GM18520 (cell line): ENCODE results near the gene ZNF667.

Experiments used
- ATAC-seq: cut with Tn5 transposase; IDR thresholded peaks from one replicate; pipeline ENCODE4 v1.9.1; 2021; ENCODE audit not compliant: unreplicated experiment

Gene ZNF667

GRCh38 chr19:56393119-56394012 is 83.8 kb downstream of the ZNF667 start, which contains the start of gene ZNF582:
ZNF582 (minus strand) TSS chr19:56393534; CDS start chr19:56391752, 1,782 bp downstream.
- ATAC-seq, result peak; percentile 48
